ENCODE data around the gene PLSCR4. TPM values are rescaled to one million over a fixed set of nuclear protein-coding genes. Genes with fewer than 3 reads are reported as not detected.
A peak's percentile ranks its signal among the peaks of the same experiment; 100 is the strongest.

The PLSCR4 gene
- total RNA-seq, 1 donor from 2014 or later = 1.1 TPM

DNA sequence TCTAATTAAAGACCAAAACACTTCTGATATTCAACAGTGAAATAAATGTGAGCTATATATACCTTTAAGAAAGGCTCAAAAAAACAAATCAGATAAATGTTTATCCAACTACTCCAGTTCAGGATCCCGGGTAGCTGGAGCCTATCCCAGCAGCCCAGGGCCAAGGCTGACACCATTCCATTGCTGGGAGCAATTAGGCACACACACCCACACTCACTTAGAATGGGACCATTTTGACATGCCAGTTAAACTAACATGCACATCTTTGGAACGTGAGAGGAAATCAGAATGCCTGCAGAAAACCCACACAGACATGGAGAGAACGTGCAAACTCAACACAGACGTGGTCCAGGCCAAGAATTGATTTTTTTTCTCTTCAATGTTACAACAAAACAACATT is 30.0 kb upstream of the PLSCR4 start:
- no peak for TF ChIP-seq EZH2 (IDR thresholded peaks at IDR 0.05; ENCODE audit: insufficient read depth, low read length)
- TF ChIP-seq, protein P1, sequence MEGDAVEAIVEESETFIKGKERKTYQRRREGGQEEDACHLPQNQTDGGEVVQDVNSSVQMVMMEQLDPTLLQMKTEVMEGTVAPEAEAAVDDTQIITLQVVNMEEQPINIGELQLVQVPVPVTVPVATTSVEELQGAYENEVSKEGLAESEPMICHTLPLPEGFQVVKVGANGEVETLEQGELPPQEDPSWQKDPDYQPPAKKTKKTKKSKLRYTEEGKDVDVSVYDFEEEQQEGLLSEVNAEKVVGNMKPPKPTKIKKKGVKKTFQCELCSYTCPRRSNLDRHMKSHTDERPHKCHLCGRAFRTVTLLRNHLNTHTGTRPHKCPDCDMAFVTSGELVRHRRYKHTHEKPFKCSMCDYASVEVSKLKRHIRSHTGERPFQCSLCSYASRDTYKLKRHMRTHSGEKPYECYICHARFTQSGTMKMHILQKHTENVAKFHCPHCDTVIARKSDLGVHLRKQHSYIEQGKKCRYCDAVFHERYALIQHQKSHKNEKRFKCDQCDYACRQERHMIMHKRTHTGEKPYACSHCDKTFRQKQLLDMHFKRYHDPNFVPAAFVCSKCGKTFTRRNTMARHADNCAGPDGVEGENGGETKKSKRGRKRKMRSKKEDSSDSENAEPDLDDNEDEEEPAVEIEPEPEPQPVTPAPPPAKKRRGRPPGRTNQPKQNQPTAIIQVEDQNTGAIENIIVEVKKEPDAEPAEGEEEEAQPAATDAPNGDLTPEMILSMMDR (IDR thresholded peaks at IDR 0.05; ENCODE audit: insufficient read depth, low read depth, low read length) = no peak
- Mint-ChIP-seq H3K27ac (ENCODE audit: unreplicated experiment) (no peak overlapping the region), H3K4me1 (ENCODE audit: low read depth, unreplicated experiment) (peaks cover 2% of the 10 kb centered on the region), H3K4me3 (ENCODE audit: unreplicated experiment) (no peak overlapping the region), H3K27me3 (ENCODE audit: low read depth, unreplicated experiment) (no peaks in the 10 kb centered on the region), H3K9me3 (ENCODE audit: unreplicated experiment) (no peaks in the 10 kb centered on the region), H3K36me3 (ENCODE audit: low read depth, unreplicated experiment) (no peaks in the 10 kb centered on the region)
- FAIRE-seq (peak; percentile 64), DNase-seq (ENCODE audit: low read depth) (peak; percentile 16)
- H3K79me2 ChIP-seq (ENCODE audit: insufficient read depth, low read length) = no peaks in the 10 kb centered on the region
- H3K4me2 ChIP-seq (ENCODE audit: low read length) = no peak overlapping the region
- H4K20me1 ChIP-seq (ENCODE audit: insufficient read depth, low read length) = no peaks in the 10 kb centered on the region
- no peak overlapping the region for H3K9ac ChIP-seq (ENCODE audit: low read length)
- peaks cover 6% of the 10 kb centered on the region for H3K4me1 ChIP-seq (ENCODE audit: insufficient read depth, low read length)
- no peaks in the 10 kb centered on the region for H3K27me3 ChIP-seq (ENCODE audit: insufficient read depth, low read length)
- H3K4me3 ChIP-seq (ENCODE audit: insufficient read depth, low read depth, low read length) = no peak overlapping the region
- no peaks in the 10 kb centered on the region for H3K36me3 ChIP-seq (ENCODE audit: insufficient read depth, low read length)
- H3K27ac ChIP-seq (ENCODE audit: low read depth, low read length) = no peak overlapping the region
- H3K9me3 ChIP-seq (ENCODE audit: insufficient read depth, low read depth, low read length) = no peaks in the 10 kb centered on the region
- no peak overlapping the region for H2AFZ ChIP-seq (ENCODE audit: low read depth, low read length)

DNA sequence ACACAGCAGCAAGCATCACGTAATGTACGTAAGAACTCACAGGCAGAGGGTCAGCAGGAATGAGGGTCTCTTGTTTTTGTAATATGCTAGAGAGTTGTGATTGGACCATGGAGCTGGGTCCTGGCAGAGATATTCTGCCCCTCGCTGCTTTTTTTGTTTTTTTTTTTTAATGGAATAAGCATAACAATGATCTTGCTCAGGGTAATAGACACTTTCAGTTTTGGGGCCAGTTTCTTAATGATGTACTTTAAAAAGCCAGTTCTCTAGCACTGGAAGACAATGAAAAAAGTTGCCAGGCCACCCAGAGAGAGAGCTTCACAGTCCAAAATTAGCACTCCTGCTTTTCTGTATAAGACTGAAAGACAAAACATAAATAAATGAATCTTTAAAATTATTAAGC is 29.0 kb upstream of the PLSCR4 start:
- peaks cover 2% of the 10 kb centered on the region for H3K4me1 Mint-ChIP-seq (ENCODE audit: low read depth, unreplicated experiment)
- TF ChIP-seq, protein P1 (IDR thresholded peaks at IDR 0.05; ENCODE audit: insufficient read depth, low read depth, low read length) = no peak
- no peak for TF ChIP-seq EZH2 (IDR thresholded peaks at IDR 0.05; ENCODE audit: insufficient read depth, low read length)
- no peak for DNase-seq (ENCODE audit: low read depth)
- H3K36me3 Mint-ChIP-seq (ENCODE audit: low read depth, unreplicated experiment) = no peaks in the 10 kb centered on the region
- Histone ChIP-seq H3K27me3 (ENCODE audit: insufficient read depth, low read length) (no peaks in the 10 kb centered on the region), H3K4me2 (ENCODE audit: low read length) (peak overlapping the region; percentile 67), H3K27ac (ENCODE audit: low read depth, low read length) (no peak overlapping the region), H3K4me3 (ENCODE audit: insufficient read depth, low read depth, low read length) (no peak overlapping the region), H2AFZ (ENCODE audit: low read depth, low read length) (peak overlapping the region; percentile 72), H3K4me1 (ENCODE audit: insufficient read depth, low read length) (peaks cover 6% of the 10 kb centered on the region), H3K79me2 (ENCODE audit: insufficient read depth, low read length) (no peaks in the 10 kb centered on the region), H4K20me1 (ENCODE audit: insufficient read depth, low read length) (no peaks in the 10 kb centered on the region), H3K36me3 (ENCODE audit: insufficient read depth, low read length) (no peaks in the 10 kb centered on the region), H3K9me3 (ENCODE audit: insufficient read depth, low read depth, low read length) (no peaks in the 10 kb centered on the region), H3K9ac (ENCODE audit: low read length) (no peak overlapping the region)
- H3K9me3 Mint-ChIP-seq (ENCODE audit: unreplicated experiment) = peaks cover 1% of the 10 kb centered on the region
- H3K27me3 Mint-ChIP-seq (ENCODE audit: low read depth, unreplicated experiment) = no peaks in the 10 kb centered on the region
- no peak overlapping the region for H3K4me3 Mint-ChIP-seq (ENCODE audit: unreplicated experiment)
- no peak overlapping the region for H3K27ac Mint-ChIP-seq (ENCODE audit: unreplicated experiment)
- no peak for FAIRE-seq

GRCh38 chr3:146279013-146279412 is 28.1 kb upstream of the PLSCR4 start:
- Mint-ChIP-seq H3K27me3 (ENCODE audit: low read depth, unreplicated experiment) (no peaks in the 10 kb centered on the region), H3K9me3 (ENCODE audit: unreplicated experiment) (peaks cover 1% of the 10 kb centered on the region), H3K27ac (ENCODE audit: unreplicated experiment) (no peak overlapping the region), H3K4me1 (ENCODE audit: low read depth, unreplicated experiment) (peaks cover 2% of the 10 kb centered on the region), H3K4me3 (ENCODE audit: unreplicated experiment) (no peak overlapping the region), H3K36me3 (ENCODE audit: low read depth, unreplicated experiment) (no peaks in the 10 kb centered on the region)
- H3K4me2 ChIP-seq (ENCODE audit: low read length) = no peak overlapping the region
- no peak overlapping the region for H3K27ac ChIP-seq (ENCODE audit: low read depth, low read length)
- no peak overlapping the region for H2AFZ ChIP-seq (ENCODE audit: low read depth, low read length)
- H3K9ac ChIP-seq (ENCODE audit: low read length) = no peak overlapping the region
- TF ChIP-seq, protein P1 (IDR thresholded peaks at IDR 0.05; ENCODE audit: insufficient read depth, low read depth, low read length) = no peak
- TF ChIP-seq EZH2 (IDR thresholded peaks at IDR 0.05; ENCODE audit: insufficient read depth, low read length) = no peak
- no peaks in the 10 kb centered on the region for H3K27me3 ChIP-seq (ENCODE audit: insufficient read depth, low read length)
- no peaks in the 10 kb centered on the region for H3K36me3 ChIP-seq (ENCODE audit: insufficient read depth, low read length)
- H3K4me3 ChIP-seq (ENCODE audit: insufficient read depth, low read depth, low read length) = no peak overlapping the region
- no peaks in the 10 kb centered on the region for H3K9me3 ChIP-seq (ENCODE audit: insufficient read depth, low read depth, low read length)
- FAIRE-seq = no peak
- no peaks in the 10 kb centered on the region for H4K20me1 ChIP-seq (ENCODE audit: insufficient read depth, low read length)
- DNase-seq (ENCODE audit: low read depth) = no peak
- no peaks in the 10 kb centered on the region for H3K79me2 ChIP-seq (ENCODE audit: insufficient read depth, low read length)
- peaks cover 6% of the 10 kb centered on the region for H3K4me1 ChIP-seq (ENCODE audit: insufficient read depth, low read length)

All from astrocyte (in vitro differentiated cells and primary cell).